NB4 (cell line): ENCODE results near the gene INO80B.
A peak's percentile ranks its signal among the peaks of the same experiment; 100 is the strongest.

Experiments
- DNase-seq: peaks from one replicate; pipeline ENCODE4 v3.0.0; 2010; ENCODE audit warnings: low read depth
- H3K4me3 ChIP-seq: one replicate; pipeline ENCODE4 v1.5.1; 2011; ENCODE audit warnings: mild to moderate bottlenecking, low read depth, low read length, moderate library complexity
- MYC ChIP-seq: IDR thresholded peaks from 2 replicates; pipeline ENCODE4 v1.6.1; 2011; ENCODE audit warnings: low read depth, low read length
- POLR2A ChIP-seq: IDR thresholded peaks from 2 replicates; pipeline ENCODE4 v1.6.1; 2011; ENCODE audit warnings: mild to moderate bottlenecking; ENCODE audit not compliant: insufficient read length; ENCODE audit errors: extremely low read depth
- TF ChIP-seq, protein P1 (sequence below): IDR thresholded peaks from 2 replicates; pipeline ENCODE4 v1.6.1; 2011; ENCODE audit warnings: low read depth, low read length
- TF ChIP-seq, protein P2 (sequence below): IDR thresholded peaks from one replicate; pipeline ENCODE4 v1.5.1; 2012; ENCODE audit warnings: low read depth, low read length

INO80B gene

DNA sequence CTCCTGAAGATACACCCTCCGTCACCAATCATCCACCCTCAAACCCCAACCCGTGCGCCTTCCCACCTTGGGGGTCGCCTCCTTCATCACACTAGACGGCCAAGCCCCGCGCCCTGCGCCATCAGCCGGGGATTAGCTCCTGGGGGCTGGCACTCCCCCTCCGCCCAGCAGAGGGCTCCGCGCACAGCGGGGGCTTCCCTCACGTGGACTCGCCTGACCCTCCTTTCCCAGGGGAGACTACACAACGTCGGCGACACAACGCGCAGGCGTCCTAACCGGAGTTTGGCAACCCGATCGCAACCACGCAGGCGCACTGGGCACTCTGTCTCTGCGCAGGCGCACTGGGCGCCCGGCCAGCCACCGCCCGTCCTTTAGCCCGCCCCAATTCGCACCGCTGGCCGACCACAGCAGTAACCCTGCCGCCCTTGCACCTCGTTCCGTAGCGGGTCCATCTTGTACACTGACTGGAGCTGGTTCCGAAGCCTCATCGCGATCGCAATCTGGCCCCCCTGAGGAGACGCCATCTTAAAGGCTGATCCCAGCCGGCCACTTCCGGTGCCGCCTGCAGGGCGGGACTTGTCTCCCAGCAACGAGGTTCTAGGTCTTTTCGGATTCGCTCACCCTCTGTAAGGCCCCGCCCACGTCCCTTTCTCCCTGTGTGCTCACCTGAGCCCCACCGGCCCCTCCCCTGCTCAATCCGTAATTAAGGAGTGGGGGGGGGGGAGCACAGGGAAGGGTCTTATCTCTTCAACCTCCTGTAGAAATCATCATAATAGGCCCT, 52.4 kb downstream of the INO80B start, which contains the start of gene PCGF1:
PCGF1 (minus strand) TSS at position 551 of the 781 bp plus-strand sequence; CDS start at position 524, 27 bp downstream.
- DNase-seq, result peak; percentile 98
- H3K4me3 ChIP-seq, result peak within 1 kb of the TSS; percentile 70
- TF ChIP-seq, protein P1, sequence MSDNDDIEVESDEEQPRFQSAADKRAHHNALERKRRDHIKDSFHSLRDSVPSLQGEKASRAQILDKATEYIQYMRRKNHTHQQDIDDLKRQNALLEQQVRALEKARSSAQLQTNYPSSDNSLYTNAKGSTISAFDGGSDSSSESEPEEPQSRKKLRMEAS, result peak; percentile 93
- TF ChIP-seq POLR2A (peak; percentile 54), MYC (peak; percentile 92)
- TF ChIP-seq, protein P2, sequence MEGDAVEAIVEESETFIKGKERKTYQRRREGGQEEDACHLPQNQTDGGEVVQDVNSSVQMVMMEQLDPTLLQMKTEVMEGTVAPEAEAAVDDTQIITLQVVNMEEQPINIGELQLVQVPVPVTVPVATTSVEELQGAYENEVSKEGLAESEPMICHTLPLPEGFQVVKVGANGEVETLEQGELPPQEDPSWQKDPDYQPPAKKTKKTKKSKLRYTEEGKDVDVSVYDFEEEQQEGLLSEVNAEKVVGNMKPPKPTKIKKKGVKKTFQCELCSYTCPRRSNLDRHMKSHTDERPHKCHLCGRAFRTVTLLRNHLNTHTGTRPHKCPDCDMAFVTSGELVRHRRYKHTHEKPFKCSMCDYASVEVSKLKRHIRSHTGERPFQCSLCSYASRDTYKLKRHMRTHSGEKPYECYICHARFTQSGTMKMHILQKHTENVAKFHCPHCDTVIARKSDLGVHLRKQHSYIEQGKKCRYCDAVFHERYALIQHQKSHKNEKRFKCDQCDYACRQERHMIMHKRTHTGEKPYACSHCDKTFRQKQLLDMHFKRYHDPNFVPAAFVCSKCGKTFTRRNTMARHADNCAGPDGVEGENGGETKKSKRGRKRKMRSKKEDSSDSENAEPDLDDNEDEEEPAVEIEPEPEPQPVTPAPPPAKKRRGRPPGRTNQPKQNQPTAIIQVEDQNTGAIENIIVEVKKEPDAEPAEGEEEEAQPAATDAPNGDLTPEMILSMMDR, result peak; percentile 70
